ENCODE results near the gene PLA2G4A.

Gene PLA2G4A

GRCh38 chr1:186980400-186980799, 151.7 kb downstream of the PLA2G4A start:
- no peak for DNase-seq

DNA sequence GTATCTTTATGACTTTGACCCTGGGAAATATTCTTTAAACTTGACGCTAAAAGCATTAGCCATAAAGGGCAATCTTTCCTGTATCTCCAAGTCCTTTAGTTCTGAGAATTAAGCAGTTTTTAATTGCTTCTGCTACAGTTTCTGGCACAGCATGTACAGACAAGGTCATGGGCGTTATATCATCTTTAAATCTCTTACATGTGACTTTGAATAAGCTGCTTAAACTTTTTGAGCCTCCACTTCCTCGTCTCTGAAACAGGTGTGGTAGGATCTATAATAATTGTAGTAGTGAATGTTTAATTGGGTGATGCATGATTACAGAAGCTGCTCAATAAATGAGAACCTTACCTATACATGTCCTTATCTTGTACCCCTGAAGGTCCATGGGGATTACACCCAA, 153.4 kb downstream of the PLA2G4A start:
- DNase-seq = no peak

GRCh38 chr1:186983327-186983726, 154.6 kb downstream of the PLA2G4A start:
- DNase-seq = no peak

- no peak for DNase-seq
Observed at GRCh38 chr1:186984959-186985358, 156.2 kb downstream of the PLA2G4A start.

GRCh38 chr1:186985889-186986491, 157.2 kb downstream of the PLA2G4A start:
- no peak for DNase-seq

GRCh38 chr1:186987065-186987464, 158.3 kb downstream of the PLA2G4A start:
- DNase-seq = no peak

- DNase-seq = no peak
Observed at GRCh38 chr1:186987769-186988168, 159.0 kb downstream of the PLA2G4A start.

- DNase-seq = no peak
Observed at GRCh38 chr1:186993996-186994395, 165.2 kb downstream of the PLA2G4A start.

DNA sequence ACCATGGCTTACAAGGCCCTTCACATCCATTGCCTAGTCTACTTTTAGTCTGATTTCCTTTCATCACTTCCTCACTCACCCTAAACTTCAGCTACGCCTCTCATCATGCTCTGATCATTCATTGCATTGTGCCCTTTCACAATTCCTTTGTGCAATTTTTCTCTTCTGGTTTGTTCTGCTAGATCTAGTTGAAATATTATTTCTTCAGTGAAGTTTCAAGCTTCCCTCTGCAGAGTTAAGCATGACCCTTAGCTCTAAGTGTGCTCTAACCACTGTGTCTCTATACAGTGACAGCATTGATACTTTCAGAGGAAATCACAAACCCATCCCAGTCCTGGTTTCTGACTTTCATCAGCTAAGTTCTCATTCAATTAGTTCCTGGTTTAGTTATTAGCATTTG, 166.1 kb downstream of the PLA2G4A start:
- no peak for DNase-seq

DNA sequence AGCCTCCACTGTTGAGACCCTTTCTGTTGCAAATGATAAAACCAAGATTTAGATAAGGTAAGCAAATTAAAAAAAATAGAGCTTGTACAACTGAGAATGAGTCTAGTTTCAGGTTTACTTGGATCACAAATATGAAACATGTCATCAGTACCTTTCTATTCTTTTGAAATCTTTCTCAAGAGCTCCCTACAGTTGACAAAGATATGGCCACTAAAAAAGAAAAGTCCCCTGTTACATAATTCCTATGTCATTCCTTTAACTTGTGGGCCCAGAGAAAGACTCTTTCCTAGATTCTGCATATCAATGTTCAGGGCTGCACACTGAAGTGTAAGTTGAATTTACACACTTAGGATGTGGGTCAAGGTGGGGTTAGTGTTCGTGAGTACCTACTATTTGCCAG, 168.1 kb downstream of the PLA2G4A start:
- no peak for DNase-seq

GRCh38 chr1:186997877-186998276, 169.1 kb downstream of the PLA2G4A start:
- DNase-seq = no peak

- no peak for DNase-seq
Observed at GRCh38 chr1:186999506-186999905, 170.8 kb downstream of the PLA2G4A start.

- no peak for DNase-seq
Observed at GRCh38 chr1:187001198-187001889, 172.6 kb downstream of the PLA2G4A start.

- DNase-seq = no peak
Observed at GRCh38 chr1:187003353-187003752, 174.6 kb downstream of the PLA2G4A start.

DNA sequence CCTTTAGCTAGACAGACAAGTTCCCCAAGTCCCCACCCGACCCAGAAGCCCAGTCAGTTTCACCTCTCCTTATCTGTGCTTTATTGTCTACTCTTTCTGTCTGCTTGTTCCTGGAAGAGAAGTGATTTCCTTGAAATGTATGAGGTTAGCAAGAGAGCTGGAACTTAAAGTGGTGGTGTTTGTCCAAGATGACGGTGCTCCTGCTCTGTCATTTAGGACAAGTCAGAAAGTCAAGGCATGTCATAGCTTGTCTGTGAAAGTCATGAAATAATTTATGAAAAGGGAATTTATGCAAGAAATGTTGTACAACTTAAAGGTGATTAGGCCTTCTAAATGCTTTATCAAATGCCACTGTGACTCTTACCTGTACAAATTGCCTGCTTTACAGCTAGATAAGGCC, 178.1 kb downstream of the PLA2G4A start:
- DNase-seq = no peak

GRCh38 chr1:187009320-187009719, 180.6 kb downstream of the PLA2G4A start:
- DNase-seq = no peak

GRCh38 chr1:187010571-187011309, 182.0 kb downstream of the PLA2G4A start:
- no peak for DNase-seq

DNA sequence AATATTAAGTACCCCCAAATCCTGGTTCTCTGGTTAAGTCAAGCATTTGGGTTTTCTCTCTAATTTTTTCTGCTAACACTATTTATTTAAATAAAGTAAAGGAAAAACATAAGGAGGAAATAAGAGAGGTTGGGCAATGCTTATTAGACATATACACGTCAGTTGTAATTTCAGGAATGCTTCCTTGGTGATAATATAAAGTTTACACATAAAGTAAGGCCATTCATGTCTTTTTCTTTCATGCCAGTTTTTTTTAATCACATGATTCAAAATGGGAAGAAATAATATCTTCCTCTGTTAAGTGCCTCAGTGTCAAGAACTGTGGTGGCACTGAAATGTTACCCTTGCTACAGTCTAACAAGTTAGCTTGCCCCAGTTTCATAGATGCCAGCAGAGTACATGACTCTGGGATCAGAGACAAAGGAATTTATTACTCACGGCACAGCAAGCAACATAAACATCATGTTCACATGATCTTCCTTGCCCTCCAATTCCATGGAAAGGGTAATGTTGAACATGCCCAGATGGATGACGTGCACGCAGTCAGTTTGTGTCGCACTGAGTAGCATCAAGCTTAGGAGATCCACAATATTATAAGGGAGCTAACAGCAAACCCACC, 184.9 kb downstream of the PLA2G4A start:
- DNase-seq = no peak

DNA sequence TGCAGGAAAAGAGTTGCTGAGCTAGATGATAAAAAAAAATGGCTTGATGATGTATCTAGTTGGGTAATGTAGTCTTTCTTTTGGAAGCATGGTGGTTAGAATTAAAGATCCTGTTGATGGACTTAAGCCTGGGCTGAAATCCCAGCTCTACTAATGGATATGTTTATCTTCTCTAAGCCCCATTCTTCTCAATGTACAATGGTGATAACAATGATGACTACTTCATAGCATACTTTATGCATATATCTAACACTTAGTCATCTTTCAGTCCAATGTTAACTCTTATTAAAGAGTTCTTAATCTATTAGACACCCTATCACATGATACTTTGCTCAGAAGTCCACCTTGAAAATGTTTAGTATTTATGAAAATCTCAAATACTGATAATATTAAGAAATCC, 189.5 kb downstream of the PLA2G4A start:
- no peak for DNase-seq

DNA sequence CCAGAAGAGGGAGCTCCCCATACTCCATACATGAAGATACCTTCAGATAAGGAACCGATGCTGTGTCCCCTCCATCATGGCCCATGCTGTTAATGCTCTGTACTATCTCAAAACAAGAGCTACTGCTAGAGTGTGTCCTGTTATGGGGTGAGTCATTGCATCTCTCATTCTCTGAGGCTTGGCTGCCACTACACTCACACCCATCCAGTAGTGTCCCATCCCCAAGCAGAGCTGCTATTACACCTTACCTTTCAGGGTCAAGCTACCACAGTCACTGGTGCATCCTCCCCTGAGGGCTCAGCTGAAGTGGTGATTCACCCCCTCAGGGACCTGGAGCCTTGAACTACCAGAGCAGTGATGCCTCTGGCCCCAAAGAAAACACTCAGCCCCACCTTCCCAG, 198.5 kb downstream of the PLA2G4A start:
- no peak for DNase-seq

DNA sequence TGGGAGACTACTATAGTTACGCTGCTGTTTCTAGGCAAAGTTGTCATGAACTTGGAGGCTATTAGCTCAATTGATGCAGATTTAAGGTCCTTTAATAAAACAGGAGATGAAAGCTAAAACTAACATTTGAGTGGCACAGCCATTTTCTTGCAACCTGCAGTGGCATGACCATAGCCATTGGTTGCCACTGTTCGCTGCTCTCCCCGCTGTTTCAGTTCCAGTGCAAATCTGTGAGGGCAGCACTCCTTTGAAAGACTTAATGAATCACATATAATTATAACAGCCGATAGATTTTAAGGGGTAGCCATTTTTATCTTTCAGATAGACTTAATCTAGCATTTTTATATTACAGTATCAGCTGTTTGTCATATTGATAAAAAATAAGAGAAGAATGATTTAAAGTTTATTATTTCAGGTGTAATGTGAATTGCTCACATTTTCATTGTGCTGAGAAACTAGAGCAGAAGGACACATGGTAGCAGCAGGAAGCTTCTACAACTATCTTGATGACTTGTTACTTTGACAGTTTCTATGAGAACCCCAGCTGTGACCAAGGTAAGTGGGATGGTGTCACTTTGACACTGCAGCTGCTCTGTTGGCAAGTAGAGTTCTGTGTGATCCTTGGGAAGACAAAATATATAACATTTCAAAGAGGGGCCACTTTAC, 203.7 kb downstream of the PLA2G4A start:
- no peak for DNase-seq

DNA sequence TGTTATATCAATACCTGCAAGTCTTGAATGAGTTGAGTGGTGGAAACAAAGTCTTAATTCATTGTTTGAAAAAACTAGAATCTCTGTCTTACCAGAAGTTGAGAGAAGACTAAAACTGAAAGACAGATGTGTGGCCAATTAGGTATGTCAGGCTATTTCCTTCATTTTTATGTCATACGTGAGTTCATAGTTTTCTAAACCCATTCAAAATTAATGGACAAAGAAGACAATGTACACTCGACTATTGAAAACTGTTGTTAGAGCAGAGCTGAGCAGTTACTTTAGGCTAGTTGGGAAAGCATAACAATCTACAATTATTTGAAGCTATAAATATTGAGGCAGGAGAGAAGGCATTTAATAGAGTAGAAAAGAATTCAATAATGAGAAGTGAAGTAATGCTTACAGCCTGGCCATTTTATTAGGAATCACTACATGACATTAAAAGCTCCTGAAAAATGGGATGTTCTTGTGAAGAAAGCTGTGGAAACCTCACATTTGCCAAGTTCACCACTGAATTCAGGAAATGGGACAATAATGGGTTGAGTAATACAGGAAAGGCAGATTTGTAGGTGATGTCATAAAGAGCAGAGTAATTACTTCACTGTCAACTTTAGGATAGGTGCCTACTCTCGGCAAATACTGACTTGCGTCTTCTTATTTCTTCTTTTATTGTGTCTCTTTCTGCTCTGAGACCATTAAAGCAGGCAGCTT, 204.4 kb downstream of the PLA2G4A start:
- no peak for DNase-seq
